Glomerular endothelial cell (primary cell): Measurements from ENCODE around the gene AP3S1. TPM values are rescaled to one million over a fixed set of nuclear protein-coding genes. Genes with fewer than 3 reads are reported as not detected.

Experiments
- total RNA-seq: library from RNA; depleted of rRNA; stranded (reverse); fragments of >200 nt; gene quantifications from 2 replicates; pipeline ENCODE4 v1.2.3, GENCODE V29; 2015

AP3S1 gene
- total RNA-seq, 1 donor from 2014 or later, result 59.7 TPM

Other genes starting within 250 kb of the AP3S1 start
- 1.8 and 2.0 TPM in 2 replicates for gene TICAM2, start 239.5 kb upstream of the AP3S1 start, total RNA-seq
- gene TMED7, start 215.9 kb upstream of the AP3S1 start, total RNA-seq, result 73.2 and 110 TPM in 2 replicates
- 0.48 and 0.82 TPM in 2 replicates for gene CDO1, start 25.3 kb upstream of the AP3S1 start, total RNA-seq
- gene ATG12, start 370 bp upstream of the AP3S1 start, total RNA-seq, result 54.4 and 55.9 TPM in 2 replicates
- gene LVRN, start 120.5 kb downstream of the AP3S1 start, total RNA-seq, result 0.15 and 0.41 TPM in 2 replicates
- gene ARL14EPL, start 190.5 kb downstream of the AP3S1 start, total RNA-seq, result not detected in 2 replicates
- 31.0 and 39.8 TPM in 2 replicates for gene COMMD10, start 243.1 kb downstream of the AP3S1 start, total RNA-seq